Suprapubic skin (tissue), 4 donors: ENCODE data around the gene DEXI.

Experiments used
- EP300 ChIP-seq: sonication (generic); formaldehyde crosslinking; IDR thresholded peaks from one replicate; pipeline ENCODE4 v1.6.1; 2017; ENCODE audit warnings: antibody characterized with exemption
- POLR2A ChIP-seq, 2 donors: fragments of 450-650 bp; IDR thresholded peaks; one replicate each; pipeline ENCODE4 v1.6.1; 2017; ENCODE audit warnings: antibody characterized with exemption in 2 of 2, mild to moderate bottlenecking in 2 of 2, moderate library complexity in 2 of 2
- POLR2AphosphoS5 ChIP-seq, 3 donors: sonication (generic); formaldehyde crosslinking; IDR thresholded peaks; one replicate each; pipeline ENCODE4 v1.6.1; 2017; ENCODE audit warnings: antibody characterized with exemption in 3 of 3
- TF ChIP-seq, protein P1 (sequence below), 2 donors: fragments of 200-600 bp in 1 of 2; fragments of 450-650 bp in 1 of 2; sonication (generic) in 1 of 2; IDR thresholded peaks; one replicate each; pipeline ENCODE4 v1.5.1; 2016 to 2019; ENCODE audit warnings: antibody characterized with exemption in 2 of 2, mild to moderate bottlenecking in 1 of 2, moderate library complexity in 1 of 2

DNA sequence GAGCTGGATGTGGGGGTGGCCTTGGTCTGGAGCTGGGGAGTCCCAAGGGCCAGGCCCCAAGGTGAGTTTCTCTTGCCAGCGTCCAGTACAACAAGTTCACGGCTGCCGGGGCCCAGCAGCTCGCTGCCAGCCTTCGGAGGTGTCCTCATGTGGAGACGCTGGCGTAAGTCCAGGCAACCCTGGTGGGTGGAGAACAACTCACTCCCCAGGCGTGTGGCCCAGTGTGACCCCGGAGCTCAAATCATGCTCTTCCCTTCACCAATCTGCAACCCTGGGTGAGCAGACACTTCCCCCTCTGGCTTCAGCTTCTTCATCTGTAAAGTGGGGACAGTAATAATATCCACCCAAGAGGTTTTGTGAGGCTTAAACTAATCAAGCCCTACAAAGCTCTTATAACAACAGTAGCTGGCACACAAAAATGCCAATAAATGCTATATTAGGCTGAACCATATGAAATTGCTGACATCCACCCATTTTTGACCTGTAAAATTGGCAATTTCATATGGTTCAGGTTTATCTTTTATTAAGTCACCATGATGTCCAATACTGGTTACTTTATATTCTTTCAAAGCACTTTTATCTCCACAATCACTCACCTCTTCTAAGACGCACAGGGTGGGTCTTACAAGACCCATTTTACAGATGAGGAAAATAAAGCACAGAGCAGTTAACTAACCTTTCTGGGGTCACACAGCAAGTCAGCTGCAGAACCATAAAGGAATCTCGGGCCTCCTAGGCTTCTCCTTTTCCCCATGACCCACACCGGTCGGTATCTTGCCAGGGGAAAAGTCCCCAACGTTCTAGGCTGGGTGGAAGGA, 19.7 kb downstream of the DEXI start:
- TF ChIP-seq EP300 (no peak), POLR2A (IDR thresholded peaks at IDR 0.05) (no peak), POLR2AphosphoS5 (IDR thresholded peaks at IDR 0.05) (no peak)
- TF ChIP-seq, protein P1, sequence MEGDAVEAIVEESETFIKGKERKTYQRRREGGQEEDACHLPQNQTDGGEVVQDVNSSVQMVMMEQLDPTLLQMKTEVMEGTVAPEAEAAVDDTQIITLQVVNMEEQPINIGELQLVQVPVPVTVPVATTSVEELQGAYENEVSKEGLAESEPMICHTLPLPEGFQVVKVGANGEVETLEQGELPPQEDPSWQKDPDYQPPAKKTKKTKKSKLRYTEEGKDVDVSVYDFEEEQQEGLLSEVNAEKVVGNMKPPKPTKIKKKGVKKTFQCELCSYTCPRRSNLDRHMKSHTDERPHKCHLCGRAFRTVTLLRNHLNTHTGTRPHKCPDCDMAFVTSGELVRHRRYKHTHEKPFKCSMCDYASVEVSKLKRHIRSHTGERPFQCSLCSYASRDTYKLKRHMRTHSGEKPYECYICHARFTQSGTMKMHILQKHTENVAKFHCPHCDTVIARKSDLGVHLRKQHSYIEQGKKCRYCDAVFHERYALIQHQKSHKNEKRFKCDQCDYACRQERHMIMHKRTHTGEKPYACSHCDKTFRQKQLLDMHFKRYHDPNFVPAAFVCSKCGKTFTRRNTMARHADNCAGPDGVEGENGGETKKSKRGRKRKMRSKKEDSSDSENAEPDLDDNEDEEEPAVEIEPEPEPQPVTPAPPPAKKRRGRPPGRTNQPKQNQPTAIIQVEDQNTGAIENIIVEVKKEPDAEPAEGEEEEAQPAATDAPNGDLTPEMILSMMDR (IDR thresholded peaks at IDR 0.05) = no peak
